ENCODE results near the gene CDC25B.

- no peak for TF ChIP-seq CTCF (IDR thresholded peaks at IDR 0.05; ENCODE audit: low read depth, low read length, missing input control)
- TF ChIP-seq REST (IDR thresholded peaks at IDR 0.05) = no peak
- no peak for TF ChIP-seq ZBTB33 (IDR thresholded peaks at IDR 0.05)
- TF ChIP-seq JUND (IDR thresholded peaks at IDR 0.05) = no peak
- TF ChIP-seq YY1 (IDR thresholded peaks at IDR 0.05) = no peak
- TF ChIP-seq TAF1 (conservative IDR thresholded peaks at IDR 0.05) = no peak
- TF ChIP-seq FOXA2 (IDR thresholded peaks at IDR 0.05) = no peak
- no peak for TF ChIP-seq GABPA (IDR thresholded peaks at IDR 0.05 in 1 of 2, conservative IDR thresholded peaks at IDR 0.05 in 1 of 2)
- TF ChIP-seq RAD21 (IDR thresholded peaks at IDR 0.05) = no peak
- no peak for TF ChIP-seq MAX (IDR thresholded peaks at IDR 0.05)
These were observed 48.6 kb upstream of the CDC25B start for GRCh38 chr20:3747471-3747870.
